ENCODE data around the gene ALK.

- TF ChIP-seq, protein P1, sequence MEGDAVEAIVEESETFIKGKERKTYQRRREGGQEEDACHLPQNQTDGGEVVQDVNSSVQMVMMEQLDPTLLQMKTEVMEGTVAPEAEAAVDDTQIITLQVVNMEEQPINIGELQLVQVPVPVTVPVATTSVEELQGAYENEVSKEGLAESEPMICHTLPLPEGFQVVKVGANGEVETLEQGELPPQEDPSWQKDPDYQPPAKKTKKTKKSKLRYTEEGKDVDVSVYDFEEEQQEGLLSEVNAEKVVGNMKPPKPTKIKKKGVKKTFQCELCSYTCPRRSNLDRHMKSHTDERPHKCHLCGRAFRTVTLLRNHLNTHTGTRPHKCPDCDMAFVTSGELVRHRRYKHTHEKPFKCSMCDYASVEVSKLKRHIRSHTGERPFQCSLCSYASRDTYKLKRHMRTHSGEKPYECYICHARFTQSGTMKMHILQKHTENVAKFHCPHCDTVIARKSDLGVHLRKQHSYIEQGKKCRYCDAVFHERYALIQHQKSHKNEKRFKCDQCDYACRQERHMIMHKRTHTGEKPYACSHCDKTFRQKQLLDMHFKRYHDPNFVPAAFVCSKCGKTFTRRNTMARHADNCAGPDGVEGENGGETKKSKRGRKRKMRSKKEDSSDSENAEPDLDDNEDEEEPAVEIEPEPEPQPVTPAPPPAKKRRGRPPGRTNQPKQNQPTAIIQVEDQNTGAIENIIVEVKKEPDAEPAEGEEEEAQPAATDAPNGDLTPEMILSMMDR (IDR thresholded peaks at IDR 0.05) = no peak
- TF ChIP-seq POLR2A (IDR thresholded peaks at IDR 0.05) = no peak
Measured at GRCh38 chr2:29806461-29806860, 114.9 kb downstream of the ALK start.

Data from thyroid gland (tissue), 4 donors.